ENCODE data around the gene PDXDC1.
"Not testable (repeated sequence)": the region's sequence is repeated elsewhere in the genome, so short reads cannot be mapped to it uniquely, and the experiment has no call there.

DNA sequence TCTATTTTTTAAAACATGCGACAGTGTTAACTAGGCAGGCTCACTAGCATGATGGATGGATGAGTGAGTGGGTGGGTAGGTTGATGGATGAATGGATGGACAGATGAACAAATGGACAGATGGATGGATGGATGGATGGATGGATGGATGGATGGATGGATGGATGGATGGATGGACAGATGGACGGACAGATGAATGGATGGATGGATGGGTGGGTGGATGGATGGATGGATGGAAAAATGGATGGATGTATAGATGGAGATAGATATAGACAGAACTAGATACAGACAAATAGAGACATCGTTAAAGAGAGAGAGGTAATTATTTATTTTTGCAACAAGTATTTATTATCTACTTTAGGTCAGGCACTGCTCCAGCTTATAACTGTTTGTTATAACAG is 205.1 kb downstream of the PDXDC1 start:
- TF ChIP-seq, protein P1, sequence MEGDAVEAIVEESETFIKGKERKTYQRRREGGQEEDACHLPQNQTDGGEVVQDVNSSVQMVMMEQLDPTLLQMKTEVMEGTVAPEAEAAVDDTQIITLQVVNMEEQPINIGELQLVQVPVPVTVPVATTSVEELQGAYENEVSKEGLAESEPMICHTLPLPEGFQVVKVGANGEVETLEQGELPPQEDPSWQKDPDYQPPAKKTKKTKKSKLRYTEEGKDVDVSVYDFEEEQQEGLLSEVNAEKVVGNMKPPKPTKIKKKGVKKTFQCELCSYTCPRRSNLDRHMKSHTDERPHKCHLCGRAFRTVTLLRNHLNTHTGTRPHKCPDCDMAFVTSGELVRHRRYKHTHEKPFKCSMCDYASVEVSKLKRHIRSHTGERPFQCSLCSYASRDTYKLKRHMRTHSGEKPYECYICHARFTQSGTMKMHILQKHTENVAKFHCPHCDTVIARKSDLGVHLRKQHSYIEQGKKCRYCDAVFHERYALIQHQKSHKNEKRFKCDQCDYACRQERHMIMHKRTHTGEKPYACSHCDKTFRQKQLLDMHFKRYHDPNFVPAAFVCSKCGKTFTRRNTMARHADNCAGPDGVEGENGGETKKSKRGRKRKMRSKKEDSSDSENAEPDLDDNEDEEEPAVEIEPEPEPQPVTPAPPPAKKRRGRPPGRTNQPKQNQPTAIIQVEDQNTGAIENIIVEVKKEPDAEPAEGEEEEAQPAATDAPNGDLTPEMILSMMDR (IDR thresholded peaks at IDR 0.05): not testable (repeated sequence)
- not testable (repeated sequence) for TF ChIP-seq POLR2A (IDR thresholded peaks at IDR 0.05)
